ENCODE measurements around the gene ZC3H12A. TPM values are rescaled to one million over a fixed set of nuclear protein-coding genes. Genes with fewer than 3 reads are reported as not detected.

Gene ZC3H12A
- total and polyA plus RNA-seq, 2 of the 4 experiments (the other 2 are of a cell fraction), result 3.8 to 14.2 TPM

DNA sequence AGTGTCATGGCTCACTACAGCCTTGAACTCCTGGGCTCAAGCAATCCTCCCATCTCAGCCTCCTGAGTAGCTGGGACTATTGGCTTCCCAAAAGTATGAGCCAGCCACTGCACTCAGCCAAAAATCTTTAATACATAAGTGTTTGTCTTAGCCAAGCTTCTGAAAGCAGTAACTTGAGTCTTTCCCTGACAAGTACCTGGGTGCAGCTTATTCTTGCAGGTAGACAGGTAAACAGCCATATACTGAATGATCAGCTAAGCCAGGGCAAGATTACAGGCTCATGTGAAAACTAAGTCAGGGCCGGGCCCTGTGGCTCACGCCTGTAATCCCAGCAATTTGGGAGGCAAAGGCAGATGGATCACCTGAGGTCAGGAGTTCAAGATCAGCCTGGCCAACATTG, 32.4 kb downstream of the ZC3H12A start:
- H4K5ac ChIP-seq (ENCODE audit: low read depth, low read length), result no peak overlapping the region
- TF ChIP-seq SMC3 (IDR thresholded peaks at IDR 0.05; ENCODE audit: low read depth, low read length) (no peak), RFX5 (IDR thresholded peaks at IDR 0.05; ENCODE audit: low read depth, low read length) (no peak), BHLHE40 (IDR thresholded peaks at IDR 0.05; ENCODE audit: low read depth, low read length) (no peak), POLR2A (IDR thresholded peaks at IDR 0.05; ENCODE audit: low read depth, low read length) (no peak), ELK1 (IDR thresholded peaks at IDR 0.05; ENCODE audit: borderline replicate concordance, low read depth, low read length) (no peak), MAFK (IDR thresholded peaks at IDR 0.05; ENCODE audit: low read depth, low read length) (no peak), MXI1 (IDR thresholded peaks at IDR 0.05; ENCODE audit: borderline replicate concordance, low read depth, low read length) (no peak), CEBPB (IDR thresholded peaks at IDR 0.05; ENCODE audit: low read depth, low read length) (no peak), FOS (IDR thresholded peaks at IDR 0.05; ENCODE audit: low read depth, low read length) (no peak)
- no CpG with 5 or more reads among the region's 2 CpGs for WGBS, 2 experiments (ENCODE audit: extremely low coverage in 2 of 2, insufficient read length in 1 of 2)
- no peak overlapping the region for H2BK5ac ChIP-seq (ENCODE audit: low read depth, low read length, poor library complexity, severe bottlenecking)
- ChIA-PET CTCF (no interaction called here), POLR2A (ENCODE audit: unreplicated experiment) (no interaction called here)
- no peaks in the 10 kb centered on the region for H4K20me1 ChIP-seq (ENCODE audit: insufficient read depth, low read length)
- no peak overlapping the region for H2AK5ac ChIP-seq (ENCODE audit: low read depth, low read length)
- no TSS peak for BruUV-seq (replicated peaks)
- in situ Hi-C loops (cut with MboI; ENCODE audit: low sequenced_read_pairs), result no loop called here
- H4K8ac ChIP-seq (ENCODE audit: low read depth in 2 of 2, low read length in 2 of 2), result no peak overlapping the region
- no peak overlapping the region for H4K91ac ChIP-seq (ENCODE audit: insufficient read depth, low read depth, low read length)
- H3K9me3 ChIP-seq (ENCODE audit: control insufficient read depth, insufficient read depth, low read length), result no peaks in the 10 kb centered on the region
- ATAC-seq (ENCODE audit: low read depth) (no peak), DNase-seq (no peak)
- peaks cover 30% of the 10 kb centered on the region for H3K36me3 ChIP-seq (ENCODE audit: control insufficient read depth, insufficient read depth, low read length)
- H3K4me3 ChIP-seq (ENCODE audit: insufficient read depth, low read depth, low read length), result no peak overlapping the region
- H3K9ac ChIP-seq (ENCODE audit: low read depth, low read length), result no peak overlapping the region
- H3K79me1 ChIP-seq (ENCODE audit: low read depth in 1 of 2, low read length in 2 of 2), result peaks cover 16 to 24% of the 10 kb centered on the region in 2 experiments
- no peak overlapping the region for H3K14ac ChIP-seq (replicated peaks; ENCODE audit: low read depth, low read length)
- intact Hi-C loops (cut with micrococcal nuclease), result loop anchor here (5.0 kb wide), 1 partner anchor 81 kb away; no protein-coding TSS in a partner anchor
- no peak overlapping the region for H2BK20ac ChIP-seq (ENCODE audit: low read depth, low read length)
- no peaks in the 10 kb centered on the region; the same call in 1 of the 2 replicates for H3K9me1 ChIP-seq (ENCODE audit: insufficient read depth, low read length)
- H3K56ac ChIP-seq (ENCODE audit: extremely low read depth, insufficient read depth, low read length), result no peak overlapping the region
- H3K18ac ChIP-seq (ENCODE audit: low read depth, low read length), result no peak overlapping the region
- no peak overlapping the region for H3K4ac ChIP-seq (ENCODE audit: low read depth, low read length)
- no peaks in the 10 kb centered on the region for H3K4me1 ChIP-seq (ENCODE audit: control insufficient read depth, insufficient read depth, low read length)
- no peaks in the 10 kb centered on the region for H3K27me3 ChIP-seq (ENCODE audit: control insufficient read depth, insufficient read depth, low read length)
- no peak overlapping the region for H2AK9ac ChIP-seq (replicated peaks; ENCODE audit: low read depth, low read length, poor library complexity)
- H2BK120ac ChIP-seq (ENCODE audit: low read depth, low read length), result no peak overlapping the region
- dilution Hi-C loops (cut with HindIII; ENCODE audit: low sequenced_read_pairs, unreplicated experiment), result no loop called here
- no peak overlapping the region for H3K4me2 ChIP-seq (ENCODE audit: low read depth, low read length)
- H3K27ac ChIP-seq (ENCODE audit: insufficient read depth, low read length), result no peak overlapping the region
- H3K23ac ChIP-seq (ENCODE audit: low read depth, low read length), result no peak overlapping the region
- H2BK15ac ChIP-seq (ENCODE audit: low read depth, low read length), result no peak overlapping the region
- H2AFZ ChIP-seq (replicated peaks; ENCODE audit: low read length, poor library complexity), result no peak overlapping the region

Data from IMR-90 (cell line).